HG03469 (cell line): ENCODE data around the gene TMEM98.
"Not testable (repeated sequence)": the region's sequence is repeated elsewhere in the genome, so short reads cannot be mapped to it uniquely, and the experiment has no call there.

Experiments
- ATAC-seq: cut with Tn5 transposase; IDR thresholded peaks from one replicate; pipeline ENCODE4 v1.9.1; 2021; ENCODE audit warnings: mild to moderate bottlenecking, moderate library complexity, moderate number of reproducible peaks; ENCODE audit not compliant: unreplicated experiment

TMEM98 gene

DNA sequence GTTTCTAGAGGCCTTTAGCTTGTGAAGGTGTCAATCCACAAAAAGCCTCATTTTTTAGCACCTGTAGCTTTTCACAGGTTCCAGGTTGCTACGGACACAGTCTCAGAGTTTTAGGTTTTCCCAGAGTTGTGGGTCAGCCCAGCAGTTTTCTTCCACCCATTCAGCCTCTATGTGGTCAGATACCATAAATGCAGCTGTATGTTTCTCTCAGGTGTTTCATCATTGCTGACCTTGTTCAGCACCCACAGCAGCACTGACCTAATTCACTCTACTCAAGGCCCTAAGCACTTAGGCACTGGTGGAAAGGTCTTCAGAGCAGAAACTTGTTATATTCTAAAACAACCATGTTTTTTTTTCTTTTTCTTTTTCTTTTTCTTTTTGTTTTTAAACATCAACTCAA, 48.7 kb downstream of the TMEM98 start:
- ATAC-seq, result no peak

DNA sequence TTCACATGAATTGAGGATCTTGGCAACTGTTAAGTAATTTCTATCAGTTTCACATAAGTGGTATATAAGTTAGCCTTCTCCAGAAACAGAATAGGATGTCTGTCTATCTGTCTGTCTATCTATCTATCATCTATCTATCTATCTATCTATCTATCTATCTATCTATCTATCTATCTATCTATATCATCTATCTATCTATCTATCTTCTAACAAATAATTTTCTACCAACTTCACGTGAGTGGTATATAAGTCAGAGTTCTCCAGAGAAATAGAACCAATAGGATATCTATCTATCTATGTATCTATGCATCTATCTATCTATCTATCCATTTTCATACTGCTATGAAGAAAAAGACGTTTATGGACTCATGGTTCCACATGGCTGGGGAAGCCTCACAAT, 52.3 kb downstream of the TMEM98 start:
- ATAC-seq, result no peak

DNA sequence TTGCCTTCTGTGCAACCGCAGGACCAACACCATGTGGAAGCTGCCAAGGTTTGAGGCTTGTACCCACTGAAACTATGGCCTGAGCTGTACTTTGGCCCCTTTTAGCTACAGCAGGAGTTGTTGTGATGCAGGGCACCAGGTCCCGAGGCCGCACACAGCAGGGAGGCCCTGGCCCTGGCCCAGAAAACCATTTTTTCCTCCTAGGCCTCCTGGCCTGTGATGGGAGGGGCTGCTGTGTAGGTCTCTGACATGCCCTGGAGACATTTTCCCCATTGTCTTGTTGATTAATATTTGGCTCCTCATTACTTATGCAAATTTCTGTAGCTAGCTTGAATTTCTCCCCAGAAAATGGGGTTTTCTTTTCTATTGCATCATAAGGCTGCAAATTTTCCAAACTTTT, 53.7 kb downstream of the TMEM98 start:
- ATAC-seq, result not testable (repeated sequence)

- no peak for ATAC-seq
These were observed 57.2 kb downstream of the TMEM98 start for GRCh38 chr17:32985050-32985756.

GRCh38 chr17:32987453-32987805, 59.5 kb downstream of the TMEM98 start:
- not testable (repeated sequence) for ATAC-seq

DNA sequence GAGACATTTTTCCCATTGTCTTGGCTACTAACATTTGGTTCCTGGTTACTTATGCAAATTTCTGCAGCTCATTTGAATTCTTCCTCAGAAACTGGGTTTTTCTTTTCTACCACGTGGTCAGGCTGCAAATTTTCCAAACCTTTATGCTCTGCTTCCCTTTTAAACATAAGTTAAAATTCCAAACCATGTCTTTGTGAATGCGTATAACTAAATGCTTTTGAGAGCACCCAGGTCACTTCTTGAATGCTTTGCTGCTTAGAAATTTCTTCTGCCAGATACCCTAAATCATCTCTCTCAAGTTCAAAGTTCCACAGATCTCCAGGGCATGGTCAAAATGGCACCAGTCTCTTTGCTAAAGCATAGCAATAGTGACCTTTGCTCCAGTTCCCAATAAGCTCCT, 59.9 kb downstream of the TMEM98 start:
- not testable (repeated sequence) for ATAC-seq

- no peak for ATAC-seq
These were observed 60.6 kb downstream of the TMEM98 start for GRCh38 chr17:32988481-32989101.

DNA sequence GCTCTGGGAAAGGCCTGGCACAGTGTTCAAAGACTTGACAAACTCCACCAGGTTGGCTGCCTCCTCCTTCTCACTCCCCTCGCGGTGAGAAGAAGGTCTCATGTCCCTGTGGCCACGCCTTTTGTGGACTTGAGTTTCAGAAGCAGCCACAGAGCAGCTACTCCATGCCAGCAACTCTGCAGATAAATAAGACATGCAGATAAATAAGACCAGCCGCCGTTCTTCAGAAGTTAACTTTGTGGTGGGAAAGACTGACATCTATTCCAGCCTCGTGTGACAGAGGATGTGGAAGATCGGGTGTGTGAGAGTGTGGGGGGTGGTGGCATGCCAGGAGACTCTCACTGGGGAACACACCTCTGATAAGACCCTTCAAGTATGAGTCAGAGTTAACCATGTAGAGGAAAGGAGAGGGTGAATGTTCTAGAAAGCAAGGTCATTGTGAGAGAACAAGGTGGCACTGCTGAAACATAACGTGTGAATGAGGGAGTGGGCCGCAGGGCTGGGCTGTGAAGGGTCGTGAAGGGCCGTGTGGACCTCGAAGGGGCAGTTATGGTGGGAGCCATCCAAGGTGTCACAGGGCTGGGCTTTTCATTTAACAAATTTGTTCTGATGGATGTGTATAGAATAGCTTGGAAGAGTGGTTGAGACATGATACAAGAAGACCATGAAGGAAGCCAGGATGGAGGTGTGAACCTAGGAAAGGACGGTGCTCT, 64.5 kb downstream of the TMEM98 start:
- ATAC-seq, result no peak

DNA sequence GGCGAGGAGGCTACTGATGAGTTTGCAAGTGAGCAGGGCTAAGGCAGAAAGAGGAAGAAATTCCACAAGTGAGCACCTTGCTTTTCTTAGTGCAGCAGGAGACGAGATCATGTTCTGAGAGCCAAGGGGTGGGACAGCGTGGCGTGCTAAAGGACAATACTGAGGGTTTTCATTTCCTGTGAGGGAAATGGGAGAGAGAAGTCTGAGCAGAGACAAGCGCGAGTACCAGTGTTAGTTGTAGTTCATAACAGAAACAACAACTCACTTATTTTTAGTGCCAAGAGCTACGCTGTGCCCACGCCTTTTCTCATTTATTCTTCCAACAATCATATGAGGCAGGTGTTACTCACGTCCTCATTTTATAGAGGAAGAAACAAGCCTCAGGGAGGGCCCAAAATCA, 66.0 kb downstream of the TMEM98 start:
- no peak for ATAC-seq
